ENCODE data around the gene ARVCF.
A peak's percentile ranks its signal among the peaks of the same experiment; 100 is the strongest.

ARVCF gene

DNA sequence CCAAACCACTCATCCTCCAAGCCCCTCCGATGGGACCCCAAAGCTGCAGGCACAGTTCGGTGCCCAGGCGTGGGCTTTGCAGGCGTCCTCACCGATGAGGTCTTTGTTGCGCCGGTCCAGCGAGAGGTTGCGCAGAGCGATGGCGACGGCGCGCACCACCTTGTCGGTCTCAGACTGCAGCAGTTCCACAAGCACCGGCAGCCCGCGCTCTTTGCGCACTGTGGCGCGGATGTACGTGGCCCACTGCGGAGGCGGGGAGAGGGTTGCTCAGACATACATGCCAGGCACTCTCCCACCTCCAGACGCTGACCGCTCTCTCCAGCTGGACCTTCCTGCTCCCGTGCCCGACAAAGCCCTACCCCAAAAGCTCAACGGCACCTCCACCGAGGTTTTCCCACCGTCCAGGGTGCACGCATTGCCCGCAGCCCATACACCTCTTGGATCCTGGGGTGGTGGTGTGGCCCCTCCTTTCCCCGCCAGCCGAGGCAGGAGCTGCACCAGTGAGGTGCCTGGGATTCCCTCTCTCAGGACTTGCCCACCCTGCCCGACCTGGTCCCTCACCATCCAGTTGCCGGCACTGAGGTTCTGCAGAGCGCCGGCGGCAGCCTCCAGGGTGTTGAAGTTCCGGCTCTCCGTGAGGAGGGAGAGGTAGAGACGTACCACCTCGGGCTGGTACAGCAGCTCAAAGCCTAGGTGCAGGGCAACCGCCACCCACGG lies 42.9 kb downstream of the ARVCF start:
- DNase-seq (ENCODE audit: low read depth): no peak

DNA sequence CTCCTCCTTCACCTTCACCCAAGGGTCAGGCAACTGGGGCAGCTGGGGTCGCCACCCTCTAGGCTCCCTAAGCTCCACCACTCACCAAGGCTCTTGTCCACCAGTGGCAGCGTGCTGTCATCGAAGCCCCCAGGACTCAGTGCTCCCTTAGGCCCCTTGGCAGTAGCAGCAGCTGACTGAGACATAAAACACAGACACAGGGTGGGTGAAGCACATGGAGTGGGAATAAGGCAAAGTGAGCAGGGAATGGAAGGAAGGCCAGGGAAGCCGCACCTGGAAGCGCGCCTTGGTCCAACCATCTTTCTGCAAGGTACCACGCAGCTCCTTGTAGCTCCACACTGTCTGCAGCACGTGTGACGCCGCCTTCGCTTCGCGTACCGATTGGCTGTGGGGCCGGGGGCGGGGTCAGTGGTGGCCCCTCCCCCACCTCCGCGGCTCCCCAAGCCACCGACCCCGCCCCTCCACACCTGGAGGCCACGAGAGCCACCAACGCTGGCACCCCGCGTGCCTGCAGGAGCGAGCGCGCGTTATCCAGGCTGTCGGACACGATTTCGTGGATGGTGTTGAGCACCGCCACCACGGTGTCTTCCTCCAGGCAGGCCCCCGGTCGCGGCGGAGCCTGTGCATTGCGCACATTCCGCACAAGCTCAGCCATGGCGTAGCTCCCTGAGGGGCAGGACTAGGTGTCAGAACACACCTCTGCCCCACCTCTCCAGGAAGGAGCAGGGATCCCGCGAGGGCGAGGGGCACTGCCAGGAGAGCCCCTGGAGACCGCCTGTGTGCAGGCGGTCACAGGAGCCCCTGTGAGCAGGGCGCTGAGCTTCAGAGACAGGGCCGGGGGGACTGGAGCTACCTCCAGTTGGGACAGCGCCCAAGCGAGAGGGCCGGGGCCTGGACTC lies 43.7 kb downstream of the ARVCF start:
- no peak for DNase-seq (ENCODE audit: low read depth)

DNA sequence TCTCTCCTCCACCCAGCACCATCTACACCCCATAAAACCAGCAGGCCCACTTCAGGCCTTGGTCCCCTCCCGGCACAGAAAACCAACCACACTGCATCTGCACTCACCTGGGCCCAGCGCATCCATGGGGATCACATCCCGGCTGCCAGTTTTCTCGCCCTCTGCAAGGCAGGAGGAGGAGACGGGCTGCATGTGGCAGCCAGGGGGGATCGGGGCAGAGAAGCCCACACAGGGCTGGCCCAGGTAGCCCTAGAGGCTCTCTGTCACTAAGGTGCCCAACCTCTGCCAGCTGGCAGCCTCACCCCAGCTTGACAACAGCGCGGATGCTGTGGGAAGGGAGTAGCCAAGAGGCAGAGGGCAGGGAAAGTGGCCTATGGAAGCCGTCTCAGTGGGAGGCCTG lies 44.4 kb downstream of the ARVCF start:
- no peak for DNase-seq (ENCODE audit: low read depth)

DNA sequence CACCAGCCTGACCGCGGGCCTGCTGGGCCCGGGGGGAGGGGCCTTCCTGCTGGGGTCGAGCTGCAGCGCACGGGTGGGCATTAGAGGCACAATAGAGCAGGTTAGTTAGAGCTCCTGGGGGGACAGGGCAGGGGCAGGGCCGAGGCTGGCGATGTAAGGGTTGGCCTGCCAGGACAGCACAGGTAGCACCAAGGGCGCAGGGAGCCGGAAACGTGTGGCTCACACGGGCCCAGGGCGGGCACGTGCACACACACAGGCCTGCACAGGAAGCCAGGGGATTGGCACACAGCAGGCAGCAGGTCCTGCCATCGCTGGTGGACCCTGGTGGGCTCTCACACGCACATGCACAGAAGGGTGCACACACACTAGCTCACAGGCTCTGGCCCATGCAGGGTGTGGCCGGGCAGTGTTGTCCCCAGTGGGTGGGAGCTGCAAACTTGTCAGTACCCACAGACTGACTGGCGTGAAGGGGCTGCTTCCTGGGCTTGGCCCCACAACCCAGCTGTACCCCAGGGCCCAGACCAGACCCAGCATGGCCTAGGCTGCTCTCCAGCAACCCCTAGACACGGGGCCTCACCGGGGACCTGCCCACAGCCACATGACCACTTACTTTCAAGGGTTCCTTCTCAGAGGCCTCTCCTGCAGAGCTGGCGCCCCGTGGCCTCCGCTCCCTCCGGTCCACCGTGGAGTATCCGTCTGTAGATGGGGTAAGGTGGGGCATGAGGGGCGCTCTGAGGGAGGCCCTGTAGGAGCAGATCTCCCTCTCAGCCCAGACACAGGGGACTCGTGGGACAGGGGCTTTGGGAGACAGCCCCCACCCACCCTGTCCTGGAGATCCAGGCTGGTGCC lies 45.1 kb downstream of the ARVCF start:
- no peak for DNase-seq (ENCODE audit: low read depth)

DNA sequence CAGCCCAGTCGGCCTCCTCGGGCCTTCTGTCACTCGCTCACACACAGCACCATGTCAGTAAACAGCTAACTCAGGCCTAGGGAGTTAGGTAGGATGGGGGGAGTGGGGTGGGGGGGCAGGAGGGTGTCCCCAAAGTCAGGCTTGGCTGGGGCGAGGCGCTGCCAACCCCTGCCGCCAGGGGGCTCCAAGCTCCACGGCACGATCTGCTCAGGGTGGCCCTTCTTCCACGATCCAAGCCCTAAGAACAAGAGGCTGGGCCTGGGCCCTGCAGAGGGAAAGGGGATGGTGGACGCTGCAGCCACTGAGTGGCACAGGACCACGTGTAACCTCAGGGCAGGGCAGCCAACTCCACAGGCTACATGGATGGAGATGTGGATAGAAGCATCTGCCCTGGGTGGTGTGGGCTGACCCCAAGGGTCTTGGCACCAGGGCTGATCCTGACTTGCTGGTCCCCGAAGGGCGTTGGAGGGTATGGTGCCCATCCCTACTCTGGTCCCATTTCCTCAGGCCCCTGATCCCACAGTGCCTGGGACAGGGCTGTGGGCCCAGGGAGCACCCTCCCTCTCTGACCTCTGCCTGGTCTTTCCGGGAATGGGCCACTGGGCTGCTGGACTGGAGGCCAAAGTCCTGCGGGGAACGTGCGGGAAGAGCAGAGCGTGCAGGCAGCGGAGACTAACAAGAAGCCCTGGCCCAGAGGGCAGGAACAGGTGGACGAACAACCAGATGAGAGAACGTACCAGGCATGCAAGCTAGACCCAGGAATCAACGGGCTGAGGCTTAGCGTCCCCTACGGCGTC lies 45.9 kb downstream of the ARVCF start:
- no peak for DNase-seq (ENCODE audit: low read depth)

DNA sequence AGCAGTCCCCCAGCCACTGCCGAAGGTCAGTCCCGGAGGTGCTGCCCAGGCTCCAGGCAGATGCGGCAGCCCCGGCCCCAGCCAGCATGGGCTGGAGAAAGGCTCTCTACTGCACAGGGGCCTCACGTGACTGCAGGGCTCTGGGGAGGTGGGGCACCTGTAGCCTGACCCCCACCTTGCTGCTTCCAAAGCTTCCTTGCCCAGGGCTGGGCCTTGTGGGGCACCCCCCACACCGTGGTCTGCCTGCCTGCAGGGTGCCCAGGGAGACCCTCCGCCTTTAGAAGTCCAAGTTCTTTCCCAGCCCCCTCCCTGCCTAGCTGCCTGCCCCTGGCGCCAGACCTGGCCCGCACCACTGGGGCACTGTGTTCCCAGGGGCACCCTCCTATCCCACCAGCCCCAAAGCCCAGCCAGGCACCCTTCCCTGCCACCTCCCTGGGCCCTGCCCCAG lies 46.6 kb downstream of the ARVCF start:
- no peak for DNase-seq (ENCODE audit: low read depth)

DNA sequence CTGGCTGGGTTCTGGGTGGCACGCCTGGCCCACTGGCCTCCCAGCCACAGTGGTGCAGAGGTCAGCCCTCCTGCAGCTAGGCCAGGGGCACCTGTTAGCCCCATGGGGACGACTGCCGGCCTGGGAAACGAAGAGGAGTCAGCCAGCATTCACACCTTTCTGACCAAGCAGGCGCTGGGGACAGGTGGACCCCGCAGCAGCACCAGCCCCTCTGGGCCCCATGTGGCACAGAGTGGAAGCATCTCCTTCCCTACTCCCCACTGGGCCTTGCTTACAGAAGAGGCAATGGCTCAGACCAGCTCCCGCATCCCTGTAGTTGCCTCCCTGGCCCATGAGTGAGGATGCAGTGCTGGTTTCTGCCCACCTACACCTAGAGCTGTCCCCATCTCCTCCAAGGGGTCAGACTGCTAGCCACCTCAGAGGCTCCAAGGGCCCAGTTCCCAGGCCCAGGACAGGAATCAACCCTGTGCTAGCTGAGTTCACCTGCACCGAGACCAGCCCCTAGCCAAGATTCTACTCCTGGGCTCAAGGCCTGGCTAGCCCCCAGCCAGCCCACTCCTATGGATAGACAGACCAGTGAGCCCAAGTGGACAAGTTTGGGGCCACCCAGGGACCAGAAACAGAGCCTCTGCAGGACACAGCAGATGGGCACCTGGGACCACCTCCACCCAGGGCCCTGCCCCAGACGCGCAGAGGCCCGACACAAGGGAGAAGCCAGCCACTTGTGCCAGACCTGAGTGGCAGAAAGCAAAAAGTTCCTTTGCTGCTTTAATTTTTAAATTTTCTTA lies 47.3 kb downstream of the ARVCF start:
- no peak for DNase-seq (ENCODE audit: low read depth)

DNA sequence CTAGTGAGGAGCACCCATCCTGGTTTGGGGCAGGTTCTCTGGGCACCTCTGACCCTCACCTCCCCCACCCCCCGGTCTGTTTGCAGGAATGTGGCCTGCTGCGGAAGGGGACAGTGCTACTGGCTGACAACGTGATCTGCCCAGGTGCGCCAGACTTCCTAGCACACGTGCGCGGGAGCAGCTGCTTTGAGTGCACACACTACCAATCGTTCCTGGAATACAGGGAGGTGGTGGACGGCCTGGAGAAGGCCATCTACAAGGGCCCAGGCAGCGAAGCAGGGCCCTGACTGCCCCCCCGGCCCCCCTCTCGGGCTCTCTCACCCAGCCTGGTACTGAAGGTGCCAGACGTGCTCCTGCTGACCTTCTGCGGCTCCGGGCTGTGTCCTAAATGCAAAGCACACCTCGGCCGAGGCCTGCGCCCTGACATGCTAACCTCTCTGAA lies 48.2 kb downstream of the ARVCF start:
- no peak for DNase-seq (ENCODE audit: low read depth)

DNA sequence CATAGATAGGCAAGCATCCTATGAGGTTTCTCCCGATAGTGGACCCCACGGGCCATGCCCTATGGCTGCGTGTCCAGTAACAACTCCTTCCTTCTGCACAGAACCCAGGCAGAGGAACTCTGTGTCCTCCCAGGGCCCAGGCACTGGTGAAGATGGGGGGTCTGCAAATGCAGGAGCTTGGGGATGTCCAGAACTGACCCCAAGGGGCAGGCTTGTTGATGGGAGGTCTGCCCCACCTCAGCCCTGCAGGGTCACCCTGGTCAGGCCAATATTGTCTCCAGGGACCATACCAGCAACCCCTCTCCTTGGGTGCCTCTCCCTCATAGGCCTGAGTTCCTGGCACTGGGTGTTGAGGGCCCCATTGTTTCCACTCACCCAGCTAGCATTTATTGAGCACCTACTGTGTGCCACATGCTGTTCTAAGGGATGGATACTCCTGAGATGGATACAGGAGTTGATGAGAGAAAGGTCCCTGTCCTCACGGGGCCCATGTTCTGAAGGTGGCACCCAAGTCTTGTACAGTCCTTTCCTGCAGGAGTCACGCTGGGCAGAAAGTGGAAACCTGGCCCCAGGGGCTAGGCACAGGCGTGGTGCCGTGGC lies 48.7 kb downstream of the ARVCF start:
- no peak for DNase-seq (ENCODE audit: low read depth)

DNA sequence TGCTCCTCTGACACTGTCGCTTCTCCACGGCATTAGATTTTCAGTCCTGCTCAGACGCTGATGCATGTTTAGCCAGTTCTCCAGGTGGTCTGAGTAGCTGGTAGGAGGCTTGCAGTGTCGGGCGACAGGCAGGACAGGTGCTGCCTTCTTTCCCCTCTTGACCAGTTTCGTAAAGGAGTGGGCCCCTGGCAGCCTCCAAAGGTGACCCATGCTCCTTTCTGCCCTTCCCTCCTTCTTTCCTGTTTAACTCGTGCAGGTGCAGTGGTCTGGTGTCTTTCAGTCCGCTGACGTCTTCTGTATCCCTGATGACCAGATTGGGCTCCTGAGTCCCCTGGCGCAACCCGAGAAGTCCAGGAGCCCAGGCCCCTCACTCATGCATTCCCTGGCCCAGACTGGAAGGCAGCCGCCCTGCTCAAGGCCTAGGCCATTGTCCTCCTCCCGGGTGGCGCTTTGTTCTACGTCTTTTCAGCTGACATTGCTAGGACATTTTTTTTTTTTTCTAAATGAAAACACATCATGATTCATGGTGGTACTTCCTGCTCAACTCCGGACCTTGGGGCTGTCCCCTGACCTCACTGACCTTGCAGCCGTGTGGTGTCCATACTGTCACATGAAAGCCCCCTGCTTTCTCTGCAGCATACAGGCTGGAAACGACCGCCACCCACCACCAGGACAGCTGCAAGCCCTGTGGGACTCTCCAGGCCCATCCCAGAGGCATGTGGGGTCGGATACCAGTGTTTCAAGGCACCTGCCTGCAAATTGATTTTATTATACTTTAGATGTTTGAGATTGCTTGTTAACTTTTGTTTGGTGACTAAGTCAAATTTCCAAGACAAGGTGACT lies 49.5 kb downstream of the ARVCF start:
- DNase-seq (ENCODE audit: low read depth): no peak

DNA sequence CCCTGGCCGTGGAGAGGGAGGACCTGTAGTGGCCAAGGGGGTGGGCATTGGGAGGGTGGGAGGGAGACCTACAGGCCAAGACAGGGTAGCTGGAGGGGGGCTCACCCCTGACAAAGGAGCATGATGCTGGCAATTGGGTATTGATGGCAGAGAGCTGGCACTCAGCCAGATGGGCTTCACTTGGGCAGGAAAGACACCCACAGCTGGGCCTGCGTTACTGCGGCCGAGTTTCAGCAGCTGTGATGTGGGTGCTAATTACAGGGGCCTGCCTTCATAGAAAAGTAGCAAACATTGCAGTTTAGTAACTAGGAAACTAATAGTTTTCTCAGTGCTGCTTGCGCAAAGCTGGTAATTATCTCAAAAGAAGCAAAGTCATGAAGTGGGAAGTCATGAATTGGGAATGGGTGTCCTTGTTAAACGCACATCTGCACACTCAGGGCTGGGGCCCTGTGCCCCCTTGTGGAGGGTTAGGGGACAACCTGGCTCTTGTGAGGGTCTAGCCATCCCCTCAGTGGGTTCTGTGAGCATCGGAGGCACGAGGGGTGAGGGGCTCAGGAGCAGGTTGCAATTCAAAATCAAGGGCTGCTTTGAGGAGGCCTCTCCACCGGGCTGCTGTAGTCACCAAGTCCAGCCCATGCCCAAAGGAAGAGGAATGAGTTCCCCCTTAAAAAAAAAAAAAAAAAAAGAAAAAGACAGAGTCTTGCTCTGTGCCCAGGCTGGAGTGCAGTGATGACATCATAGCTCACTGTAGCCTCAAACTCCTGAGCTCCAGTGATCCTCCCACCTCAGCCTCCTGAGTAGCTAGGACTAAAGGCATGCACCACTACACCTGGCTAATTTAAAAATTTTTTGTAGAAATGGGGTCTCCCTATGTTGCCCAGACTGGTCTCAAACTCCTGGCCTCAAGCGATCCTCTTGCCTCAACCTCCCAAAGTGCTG lies 50.6 kb downstream of the ARVCF start:
- no peak for DNase-seq (ENCODE audit: low read depth)

DNA sequence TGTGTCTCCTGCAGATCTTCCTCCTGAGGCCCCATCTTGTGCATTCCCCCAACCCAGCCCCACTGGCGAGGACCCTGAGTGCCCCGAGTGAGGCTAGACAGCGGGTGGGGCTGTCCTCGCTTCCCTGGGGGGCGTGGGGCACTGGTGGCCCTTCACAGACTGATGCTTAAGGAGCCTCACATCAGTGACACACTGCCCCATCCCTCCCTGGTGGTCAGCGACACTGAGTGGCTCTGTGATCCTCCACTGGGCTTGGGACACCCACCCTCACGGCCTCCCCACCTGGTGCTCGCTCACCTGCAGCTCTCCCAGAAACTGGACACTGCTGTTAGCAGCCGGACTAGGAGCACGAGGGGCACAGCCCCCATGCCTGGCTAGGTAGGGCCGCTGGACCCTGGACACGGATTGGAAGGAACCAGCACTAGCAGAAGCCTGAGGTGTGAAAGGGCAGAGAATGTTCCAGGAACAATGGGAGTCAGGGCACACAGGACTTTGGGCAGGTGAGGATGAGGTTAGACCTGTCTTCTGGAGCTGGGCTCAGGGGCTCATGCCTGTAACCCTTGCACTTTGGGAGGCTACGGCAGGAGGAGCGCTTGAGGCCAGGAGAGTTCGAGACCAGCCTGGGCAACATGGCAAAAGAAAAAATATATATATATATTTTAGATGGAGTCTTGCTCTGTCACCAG lies 51.8 kb downstream of the ARVCF start:
- DNase-seq (ENCODE audit: low read depth): no peak

DNA sequence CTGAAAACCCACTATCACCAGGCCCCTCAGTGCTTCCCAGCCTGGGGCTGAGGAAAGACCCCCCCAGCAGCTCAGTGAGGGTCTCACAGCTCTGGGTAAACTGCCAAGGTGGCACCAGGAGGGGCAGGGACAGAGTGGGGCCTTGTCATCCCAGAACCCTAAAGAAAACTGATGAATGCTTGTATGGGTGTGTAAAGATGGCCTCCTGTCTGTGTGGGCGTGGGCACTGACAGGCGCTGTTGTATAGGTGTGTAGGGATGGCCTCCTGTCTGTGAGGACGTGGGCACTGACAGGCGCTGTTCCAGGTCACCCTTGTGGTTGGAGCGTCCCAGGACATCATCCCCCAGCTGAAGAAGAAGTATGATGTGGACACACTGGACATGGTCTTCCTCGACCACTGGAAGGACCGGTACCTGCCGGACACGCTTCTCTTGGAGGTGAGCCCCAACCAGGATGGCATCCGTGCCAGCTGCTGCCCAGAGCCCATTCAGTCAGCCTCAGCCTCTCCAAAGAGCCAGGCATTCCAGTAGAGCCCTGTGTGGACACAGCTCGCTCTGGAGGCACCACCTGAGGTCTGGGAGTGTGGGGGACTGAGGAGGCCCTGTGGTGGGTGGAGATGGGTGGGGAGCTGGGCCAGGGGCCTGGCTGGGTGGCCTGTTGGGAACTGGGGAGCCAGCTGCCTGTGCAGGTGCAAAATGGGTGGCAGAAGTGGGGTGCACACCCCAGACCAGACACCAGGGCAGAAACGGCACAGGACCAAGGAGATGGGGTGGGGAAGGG lies 52.6 kb downstream of the ARVCF start:
- DNase-seq (ENCODE audit: low read depth): no peak

DNA sequence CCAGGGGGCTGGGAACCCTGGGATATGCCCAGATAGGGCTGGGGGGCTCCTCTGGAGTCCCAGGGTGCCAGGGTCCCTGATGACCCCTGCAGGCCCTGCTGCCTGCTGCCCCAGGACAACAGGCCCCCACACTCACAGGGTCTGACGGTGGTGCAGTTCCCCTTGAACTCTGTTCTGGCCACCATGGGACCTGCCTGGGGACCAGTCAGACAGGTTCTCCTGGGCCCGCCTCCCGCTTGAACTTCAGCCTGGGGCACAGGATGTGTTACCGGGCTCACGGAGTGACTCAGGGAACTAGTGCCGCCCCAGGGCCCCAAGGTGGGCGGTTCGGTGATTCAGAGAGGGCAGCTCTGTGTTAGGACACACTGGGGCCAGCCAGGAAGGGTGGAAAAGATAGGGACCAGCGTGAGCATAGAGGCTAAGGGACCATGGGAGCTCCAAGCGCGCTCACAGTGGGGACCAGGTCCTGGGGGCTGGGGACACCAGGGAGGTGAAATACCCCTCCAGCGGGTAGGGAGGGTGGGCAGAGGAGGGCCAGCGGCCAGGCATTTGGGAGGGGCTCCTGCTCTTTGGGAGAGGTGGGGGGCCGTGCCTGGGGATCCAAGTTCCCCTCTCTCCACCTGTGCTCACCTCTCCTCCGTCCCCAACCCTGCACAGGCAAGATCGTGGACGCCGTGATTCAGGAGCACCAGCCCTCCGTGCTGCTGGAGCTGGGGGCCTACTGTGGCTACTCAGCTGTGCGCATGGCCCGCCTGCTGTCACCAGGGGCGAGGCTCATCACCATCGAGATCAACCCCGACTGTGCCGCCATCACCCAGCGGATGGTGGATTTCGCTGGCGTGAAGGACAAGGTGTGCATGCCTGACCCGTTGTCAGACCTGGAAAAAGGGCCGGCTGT lies 53.5 kb downstream of the ARVCF start:
- no peak for DNase-seq (ENCODE audit: low read depth)

DNA sequence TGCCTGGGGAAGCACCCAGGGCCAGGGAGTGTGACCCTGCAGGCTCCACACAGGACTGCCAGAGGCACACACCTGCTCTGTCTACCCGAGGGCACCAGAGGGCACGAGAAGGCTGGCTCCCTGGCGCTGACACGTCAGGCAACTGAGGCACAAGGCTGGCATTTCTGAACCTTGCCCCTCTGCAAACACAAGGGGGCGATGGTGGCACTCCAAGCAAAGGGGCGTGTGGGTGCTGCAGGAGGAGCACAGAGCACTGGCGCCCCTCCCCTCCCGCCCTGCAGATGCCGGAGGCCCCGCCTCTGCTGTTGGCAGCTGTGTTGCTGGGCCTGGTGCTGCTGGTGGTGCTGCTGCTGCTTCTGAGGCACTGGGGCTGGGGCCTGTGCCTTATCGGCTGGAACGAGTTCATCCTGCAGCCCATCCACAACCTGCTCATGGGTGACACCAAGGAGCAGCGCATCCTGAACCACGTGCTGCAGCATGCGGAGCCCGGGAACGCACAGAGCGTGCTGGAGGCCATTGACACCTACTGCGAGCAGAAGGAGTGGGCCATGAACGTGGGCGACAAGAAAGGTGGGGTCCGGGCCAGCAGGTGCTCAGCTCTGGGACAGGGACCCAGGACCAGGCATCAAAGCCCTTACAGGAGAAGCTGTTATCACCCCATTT lies 54.2 kb downstream of the ARVCF start:
- DNase-seq (ENCODE audit: low read depth): peak; percentile 72
